ENCODE measurements around the gene NKTR. TPM values are rescaled to one million over a fixed set of nuclear protein-coding genes. Genes with fewer than 3 reads are reported as not detected.

Gene NKTR
- total RNA-seq, 1 experiment from 2014 or later = 70.5 TPM

GRCh38 chr3:42685891-42686820, 85.7 kb downstream of the NKTR start:
- DNase-seq = no peak

DNA sequence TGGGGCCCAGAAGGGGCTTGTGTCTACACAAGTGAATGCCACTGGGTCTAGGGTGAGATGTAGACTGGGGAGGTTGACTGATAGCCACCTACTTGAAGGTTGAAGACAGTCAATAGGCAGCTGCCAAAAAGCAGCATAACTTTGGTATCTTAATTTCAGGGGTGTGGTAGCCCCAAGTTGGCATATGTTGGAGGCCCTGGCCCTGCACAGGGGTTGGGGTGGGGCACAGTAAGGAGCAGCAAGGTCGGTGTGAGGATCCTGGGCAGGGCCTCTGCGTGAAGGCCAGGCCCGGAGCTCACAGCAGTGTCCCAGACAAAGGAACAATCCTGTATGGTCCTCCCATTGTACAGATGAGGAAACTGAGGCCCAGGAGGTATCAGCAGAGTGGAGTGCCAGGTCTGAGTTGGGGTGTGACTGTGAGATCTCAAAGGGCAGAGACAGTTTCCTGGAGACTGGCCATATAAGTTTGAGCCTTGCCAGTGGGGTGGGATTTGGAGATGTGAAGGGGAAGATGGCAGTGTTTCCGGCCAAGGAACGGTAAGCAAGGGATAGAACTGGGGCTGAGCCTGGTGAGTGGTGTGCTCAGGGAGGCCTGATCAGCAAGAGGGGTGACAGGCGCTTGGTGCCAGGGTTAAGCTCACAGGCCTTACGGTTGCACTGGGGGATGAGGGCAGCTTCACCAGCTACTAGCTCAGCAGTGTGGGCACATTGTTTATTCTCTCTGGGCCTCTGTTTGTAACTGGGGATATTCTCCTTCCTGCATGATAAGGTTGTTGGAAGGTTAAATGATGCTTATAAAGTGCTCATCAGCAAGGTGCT, 86.6 kb downstream of the NKTR start:
- H3K9me3 ChIP-seq (ENCODE audit: insufficient read depth, low read depth) = no peaks in the 10 kb centered on the region
- H3K36me3 ChIP-seq (ENCODE audit: low read depth) = no peaks in the 10 kb centered on the region
- no peak overlapping the region for H3K27ac ChIP-seq
- H3F3A ChIP-seq (ENCODE audit: insufficient read depth, low read depth) = no peaks in the 10 kb centered on the region
- H3K4me1 ChIP-seq (replicated peaks; ENCODE audit: insufficient read depth) = peaks cover 15% of the 10 kb centered on the region
- H2AFZ ChIP-seq = no peak overlapping the region
- H3K4me3 ChIP-seq = no peak overlapping the region
- ChIA-PET CTCF (no interaction called here), POLR2A (ENCODE audit: unreplicated experiment) (no interaction called here)
- DNase-seq = no peak
- no peaks in the 10 kb centered on the region for H3K79me2 ChIP-seq (ENCODE audit: low read depth)
- no peak overlapping the region for H3K4me2 ChIP-seq
- intact Hi-C loops (cut with micrococcal nuclease; ENCODE audit: unreplicated experiment) = no loop called here
- no peaks in the 10 kb centered on the region for H4K20me1 ChIP-seq (ENCODE audit: insufficient read depth)
- no TSS peak for BruUV-seq (replicated peaks)
- H3K9me2 ChIP-seq (ENCODE audit: insufficient read depth) = no peaks in the 10 kb centered on the region
- TF ChIP-seq CTCF (conservative IDR thresholded peaks at IDR 0.05) (no peak), EZH2 (IDR thresholded peaks at IDR 0.05; ENCODE audit: low read depth) (no peak)
- 0 out of 2 replicates have a peak, but pooled peaks cover 6% of the 10 kb centered on the region for H3K27me3 ChIP-seq (ENCODE audit: insufficient read depth, low read depth)

More at GRCh38 chr3:42685891-42686820, 85.7 kb downstream of the NKTR start:
- no peak overlapping the region for H3K4me3 ChIP-seq
- BruUV-seq (replicated peaks) = no TSS peak
- no peak overlapping the region for H2AFZ ChIP-seq
- no peaks in the 10 kb centered on the region for H3K9me3 ChIP-seq (ENCODE audit: insufficient read depth, low read depth)
- H3F3A ChIP-seq (ENCODE audit: insufficient read depth, low read depth) = no peaks in the 10 kb centered on the region
- H3K36me3 ChIP-seq (ENCODE audit: low read depth) = no peaks in the 10 kb centered on the region
- H3K4me2 ChIP-seq = no peak overlapping the region
- intact Hi-C loops (cut with micrococcal nuclease; ENCODE audit: unreplicated experiment) = no loop called here
- no peak for TF ChIP-seq EZH2 (IDR thresholded peaks at IDR 0.05; ENCODE audit: low read depth)
- TF ChIP-seq CTCF (conservative IDR thresholded peaks at IDR 0.05) = no peak
- 0 out of 2 replicates have a peak, but pooled peaks cover 6% of the 10 kb centered on the region for H3K27me3 ChIP-seq (ENCODE audit: insufficient read depth, low read depth)
- H3K9me2 ChIP-seq (ENCODE audit: insufficient read depth) = no peaks in the 10 kb centered on the region
- peaks cover 15% of the 10 kb centered on the region for H3K4me1 ChIP-seq (replicated peaks; ENCODE audit: insufficient read depth)
- POLR2A ChIA-PET (ENCODE audit: unreplicated experiment) = no interaction called here
- CTCF ChIA-PET = no interaction called here
- no peak overlapping the region for H3K27ac ChIP-seq
- H3K79me2 ChIP-seq (ENCODE audit: low read depth) = no peaks in the 10 kb centered on the region
- no peaks in the 10 kb centered on the region for H4K20me1 ChIP-seq (ENCODE audit: insufficient read depth)

DNA sequence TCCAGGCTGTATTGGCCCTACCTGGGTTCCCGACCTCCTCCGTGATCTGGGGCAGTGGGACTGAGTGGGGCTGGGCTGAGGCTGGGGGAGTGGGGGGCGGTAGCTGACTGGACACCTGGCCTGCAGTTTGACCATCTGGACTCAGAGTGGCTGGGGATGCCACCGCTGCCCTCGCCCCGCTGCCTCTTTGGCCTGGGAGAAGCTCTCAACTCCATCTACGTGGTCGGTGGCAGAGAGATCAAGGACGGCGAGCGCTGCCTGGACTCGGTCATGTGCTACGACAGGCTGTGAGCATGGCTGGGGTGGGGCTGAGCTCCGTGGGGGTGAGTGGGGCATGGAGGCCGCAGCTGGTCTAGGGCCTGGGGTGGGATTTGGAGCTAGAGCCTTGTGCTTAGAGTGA, 87.5 kb downstream of the NKTR start:
- ChIA-PET POLR2A (ENCODE audit: unreplicated experiment) (no interaction called here), CTCF (no interaction called here)
- no TSS peak for BruUV-seq (replicated peaks)

More for the DNA sequence above, 87.5 kb downstream of the NKTR start:
- Histone ChIP-seq H3K9me2 (ENCODE audit: insufficient read depth) (no peaks in the 10 kb centered on the region), H3K36me3 (ENCODE audit: low read depth) (no peaks in the 10 kb centered on the region), H3K79me2 (ENCODE audit: low read depth) (no peaks in the 10 kb centered on the region), H3K4me1 (replicated peaks; ENCODE audit: insufficient read depth) (peaks cover 15% of the 10 kb centered on the region), H4K20me1 (ENCODE audit: insufficient read depth) (no peaks in the 10 kb centered on the region), H3K4me2 (no peak overlapping the region), H3K27ac (no peak overlapping the region), H3K4me3 (no peak overlapping the region), H3K27me3 (ENCODE audit: insufficient read depth, low read depth) (0 out of 2 replicates have a peak, but pooled peaks cover 6% of the 10 kb centered on the region), H2AFZ (no peak overlapping the region), H3F3A (ENCODE audit: insufficient read depth, low read depth) (no peaks in the 10 kb centered on the region), H3K9me3 (ENCODE audit: insufficient read depth, low read depth) (no peaks in the 10 kb centered on the region)
- intact Hi-C loops (cut with micrococcal nuclease; ENCODE audit: unreplicated experiment) = no loop called here
- DNase-seq = no peak
- TF ChIP-seq EZH2 (IDR thresholded peaks at IDR 0.05; ENCODE audit: low read depth) (no peak), CTCF (conservative IDR thresholded peaks at IDR 0.05) (no peak)
